GM12872 (cell line): ENCODE results near the gene PHLDB1.

Source experiments
- TF ChIP-seq, protein P1 (sequence below): IDR thresholded peaks from 3 replicates; pipeline ENCODE4 v1.5.1; 2011; ENCODE audit warnings: low read depth, mild to moderate bottlenecking, low read length, moderate library complexity; ENCODE audit not compliant: insufficient read depth

The PHLDB1 gene

DNA sequence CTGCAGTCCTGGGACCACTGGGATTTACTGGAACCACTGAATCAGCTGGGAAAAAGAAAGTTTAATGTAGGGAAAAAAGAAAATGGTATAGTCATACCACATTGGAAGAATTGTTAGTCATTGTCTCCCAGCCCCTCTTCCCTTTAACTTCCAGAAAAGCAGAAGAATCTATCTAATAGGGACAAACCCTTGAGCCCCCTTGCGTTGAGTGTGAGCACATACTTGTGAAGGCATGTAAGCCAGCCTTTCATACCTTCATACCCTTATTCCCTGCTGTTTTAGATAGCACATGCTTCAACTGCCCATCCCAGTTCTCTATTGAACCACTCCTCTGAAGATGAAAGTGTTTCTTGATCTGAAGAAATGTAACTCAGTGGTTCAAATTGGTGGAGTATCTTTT lies 65.4 kb downstream of the PHLDB1 start:
- TF ChIP-seq, protein P1, sequence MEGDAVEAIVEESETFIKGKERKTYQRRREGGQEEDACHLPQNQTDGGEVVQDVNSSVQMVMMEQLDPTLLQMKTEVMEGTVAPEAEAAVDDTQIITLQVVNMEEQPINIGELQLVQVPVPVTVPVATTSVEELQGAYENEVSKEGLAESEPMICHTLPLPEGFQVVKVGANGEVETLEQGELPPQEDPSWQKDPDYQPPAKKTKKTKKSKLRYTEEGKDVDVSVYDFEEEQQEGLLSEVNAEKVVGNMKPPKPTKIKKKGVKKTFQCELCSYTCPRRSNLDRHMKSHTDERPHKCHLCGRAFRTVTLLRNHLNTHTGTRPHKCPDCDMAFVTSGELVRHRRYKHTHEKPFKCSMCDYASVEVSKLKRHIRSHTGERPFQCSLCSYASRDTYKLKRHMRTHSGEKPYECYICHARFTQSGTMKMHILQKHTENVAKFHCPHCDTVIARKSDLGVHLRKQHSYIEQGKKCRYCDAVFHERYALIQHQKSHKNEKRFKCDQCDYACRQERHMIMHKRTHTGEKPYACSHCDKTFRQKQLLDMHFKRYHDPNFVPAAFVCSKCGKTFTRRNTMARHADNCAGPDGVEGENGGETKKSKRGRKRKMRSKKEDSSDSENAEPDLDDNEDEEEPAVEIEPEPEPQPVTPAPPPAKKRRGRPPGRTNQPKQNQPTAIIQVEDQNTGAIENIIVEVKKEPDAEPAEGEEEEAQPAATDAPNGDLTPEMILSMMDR, result peak; percentile 18; the same call in 1 of the 3 replicates

DNA sequence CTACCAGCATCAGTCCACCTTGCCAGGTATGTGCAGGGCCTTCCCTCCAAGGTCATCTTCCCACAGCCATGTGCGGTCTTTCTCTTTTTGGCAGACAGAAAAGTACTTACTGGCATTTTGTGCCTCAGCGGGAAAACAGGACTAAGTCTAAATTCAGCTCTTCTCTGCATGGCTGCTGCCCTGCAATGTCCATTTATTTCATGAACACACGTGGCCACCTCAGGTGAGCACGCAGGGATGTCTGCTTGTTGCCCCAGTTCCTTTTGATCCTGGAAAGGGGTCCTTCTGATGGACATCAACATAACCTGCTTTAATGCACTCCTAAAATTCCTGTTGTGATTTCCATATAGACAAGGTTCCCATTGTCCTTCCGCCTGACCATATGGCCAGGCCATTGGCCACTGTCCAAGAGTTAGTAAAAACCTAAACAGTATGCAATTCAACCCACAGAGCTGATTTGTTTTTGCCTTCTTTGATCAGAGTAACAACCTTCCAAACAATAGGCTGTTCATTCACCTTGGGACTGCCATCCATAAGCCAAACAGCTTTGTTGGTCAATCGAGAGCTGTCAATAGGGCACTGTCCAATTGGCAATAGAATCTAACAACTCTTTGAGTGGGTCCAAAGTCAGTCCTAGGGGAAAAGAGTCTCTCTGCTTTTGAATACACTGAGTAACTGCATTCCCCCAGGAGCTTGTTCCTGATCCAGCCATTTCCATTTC lies 66.1 kb downstream of the PHLDB1 start:
- TF ChIP-seq, protein P1, result no peak

DNA sequence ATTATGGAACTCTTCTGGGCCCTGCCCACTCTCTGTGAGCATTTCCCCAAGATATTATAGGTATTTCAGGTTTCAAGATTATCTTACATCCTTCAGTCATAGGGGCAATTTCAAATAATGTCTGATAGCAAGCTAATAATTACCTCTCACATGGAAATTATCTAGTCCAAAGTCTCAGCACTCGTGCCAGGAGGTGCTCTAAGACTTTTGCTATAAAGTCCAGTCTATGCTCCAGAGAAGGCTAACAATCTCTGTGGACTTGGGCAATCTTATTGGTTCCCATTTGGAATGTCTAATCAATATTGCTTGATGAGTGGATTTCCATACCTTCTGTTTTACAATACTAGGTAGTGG lies 66.6 kb downstream of the PHLDB1 start:
- TF ChIP-seq, protein P1, result no peak

DNA sequence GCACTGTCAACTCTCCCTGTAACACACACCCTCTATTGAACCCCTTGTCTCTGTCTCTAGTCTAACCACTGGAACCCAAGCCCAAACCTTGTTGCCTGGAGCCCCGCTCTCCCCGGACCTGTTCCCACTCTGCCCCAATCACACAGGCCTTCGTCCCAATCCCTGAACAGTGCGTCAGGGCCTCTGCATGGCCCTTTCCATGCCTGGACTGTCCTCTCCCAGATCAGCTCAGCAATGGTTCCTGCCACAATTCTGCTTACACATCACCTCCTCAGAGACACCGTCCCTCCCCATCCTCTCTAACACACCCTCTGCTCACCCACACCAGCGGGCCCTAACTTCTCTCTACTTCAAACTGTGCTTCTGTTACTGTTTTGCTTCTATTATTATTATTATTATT lies 70.6 kb downstream of the PHLDB1 start:
- TF ChIP-seq, protein P1, result no peak

DNA sequence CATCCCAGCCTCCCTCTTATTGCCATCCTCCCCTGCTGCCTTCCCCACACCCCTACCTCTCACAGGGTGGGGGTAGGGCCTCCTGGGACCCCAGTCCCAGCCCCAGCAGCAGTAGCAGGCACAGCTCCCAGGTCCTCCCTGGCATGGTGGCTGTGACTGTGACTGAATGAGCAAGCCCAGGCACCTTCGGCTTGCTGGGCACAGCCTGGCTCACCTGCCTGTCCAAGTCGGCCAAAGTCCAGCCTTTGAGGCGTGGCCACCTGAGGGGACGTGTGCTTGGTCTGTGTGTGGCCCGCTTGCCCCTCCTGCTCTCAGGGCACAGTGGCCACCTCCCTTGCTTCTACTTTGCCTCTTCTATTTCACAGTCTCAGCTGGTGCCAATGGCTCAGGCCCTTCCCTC lies 72.1 kb downstream of the PHLDB1 start, which contains the start of gene TREH:
Gene TREH (minus strand): TSS at position 168 of the 400 bp plus-strand sequence. CDS start 23 bp downstream, at position 145.
- TF ChIP-seq, protein P1, result no peak

DNA sequence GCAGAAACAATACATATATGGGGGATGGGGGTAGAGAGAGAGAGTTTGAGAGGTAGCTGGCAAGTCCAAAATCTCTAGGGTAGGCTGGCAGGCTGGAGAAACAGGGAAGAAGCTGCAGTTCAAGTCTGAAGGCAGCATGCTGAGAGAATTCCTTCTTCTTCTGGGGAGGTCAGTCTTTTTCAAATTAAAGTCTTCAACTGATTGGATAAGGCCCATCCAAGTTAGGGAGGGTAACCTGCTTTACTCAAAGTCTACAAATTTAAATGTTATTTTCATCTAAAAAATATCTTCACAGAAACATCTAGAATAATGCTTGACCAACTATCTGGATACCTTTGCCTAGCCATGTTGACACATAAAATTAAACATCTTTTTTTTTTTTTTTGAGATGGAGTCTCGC lies 75.0 kb downstream of the PHLDB1 start:
- TF ChIP-seq, protein P1, result no peak

DNA sequence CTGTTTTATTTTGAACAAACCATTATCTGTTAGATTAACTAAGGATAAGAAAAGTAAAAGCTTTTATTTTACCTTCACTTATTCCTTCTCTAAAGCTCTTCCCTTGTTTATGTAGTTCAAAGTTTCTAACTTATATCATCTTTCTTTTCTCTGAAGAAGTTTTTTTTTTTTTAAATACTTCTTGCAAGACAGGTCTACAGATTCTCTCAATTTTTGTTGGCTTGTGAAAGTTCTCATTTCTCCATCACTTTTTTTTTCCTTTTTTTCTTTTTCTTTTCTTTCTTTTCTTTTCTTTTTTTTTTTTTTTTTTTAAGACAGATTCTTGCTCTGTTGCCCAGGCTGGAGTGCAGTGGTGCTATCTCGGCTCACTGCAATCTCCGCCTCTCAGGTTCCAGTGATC lies 76.8 kb downstream of the PHLDB1 start:
- TF ChIP-seq, protein P1, result no peak
